HCT116 (cell line): ENCODE measurements around the gene IMMT. TPM values are rescaled to one million over a fixed set of nuclear protein-coding genes. Genes with fewer than 3 reads are reported as not detected.

Source experiments
- ATAC-seq: fragments of 200-7000 bp; cut with Tn5 transposase; 2 replicates; pipeline ENCODE4 v1.9.1; 2020; ENCODE audit warnings: mild to moderate bottlenecking, moderate library complexity
- BruUV-seq: library from RNA; stranded (reverse); fragments of 400-500 nt; replicated peaks from 2 replicates; lab custom pipeline; 2021; lab: Mats Ljungman, UMichigan
- CTCF ChIA-PET: fragments of 300-600 bp; sonication (Branson Sonifier 250); formaldehyde crosslinking; loops from one replicate; lab custom pipeline; 2021; ENCODE audit warnings: antibody characterized with exemption; lab: Charles Lee
- POLR2A ChIA-PET: fragments of 300-600, 350-600 bp; sonication (Branson Sonifier 250); formaldehyde crosslinking; loops from one replicate; lab custom pipeline; 2021; ENCODE audit warnings: antibody characterized with exemption; lab: Charles Lee
- RAD21 ChIA-PET, 2 experiments: fragments of 300-600 bp; sonication (Branson Sonifier 250); formaldehyde crosslinking; loops; one replicate each; lab custom pipeline; 2023; ENCODE audit warnings: low total read pairs in 2 of 2; ENCODE audit not compliant: uncharacterized antibody in 2 of 2, unreplicated experiment in 2 of 2, low non-redundant PET in 1 of 2; lab: Charles Lee
- DNase-seq: peaks from one replicate; pipeline ENCODE4 v3.0.0-alpha.2; 2010; ENCODE audit warnings: low read depth, low spot score
- H2AFZ ChIP-seq: fragments of 200-600 bp; shearing (Covaris generic), sonication (generic); 2 replicates; pipeline ENCODE4 v1.6.1; 2017; ENCODE audit warnings: low read depth, mixed run types, mixed read lengths, antibody characterized with exemption, low read length; ENCODE audit not compliant: poor library complexity, severe bottlenecking
- H3K27ac ChIP-seq: 2 replicates; pipeline ENCODE4 v1.5.1; 2012; ENCODE audit warnings: low read depth, low read length
- H3K27me3 ChIP-seq: fragments of 200-600 bp; sonication (generic); 2 replicates; pipeline ENCODE4 v1.6.1; 2016; ENCODE audit warnings: mixed run types, low read length, mixed read lengths; ENCODE audit not compliant: insufficient read depth
- H3K36me3 ChIP-seq, 2 experiments: fragments of 200-500 bp in 1 of 2; fragments of 200-600 bp in 1 of 2; sonication (Bioruptor generic) in 1 of 2; sonication (generic) in 1 of 2; 2 replicates each; pipeline versions ENCODE4 v1.5.1 to v1.6.1; 2014 to 2016; ENCODE audit warnings: low read length in 2 of 2, inconsistent platforms in 1 of 2, mixed read lengths in 1 of 2, mixed run types in 1 of 2; ENCODE audit not compliant: insufficient read depth in 2 of 2, control insufficient read depth in 1 of 2
- H3K4me1 ChIP-seq, 2 experiments: fragments of 200-600 bp in 1 of 2; sonication (generic) in 1 of 2; 2 replicates each; pipeline versions ENCODE4 v1.5.1 to v1.6.1; 2012 to 2017; ENCODE audit warnings: low read length in 2 of 2, inconsistent platforms in 1 of 2, mild to moderate bottlenecking in 1 of 2, mixed read lengths in 1 of 2, mixed run types in 1 of 2, moderate library complexity in 1 of 2; ENCODE audit not compliant: insufficient read depth in 2 of 2, control insufficient read depth in 1 of 2
- H3K4me2 ChIP-seq: fragments of 200-600 bp; sonication (generic); 2 replicates; pipeline ENCODE4 v1.6.1; 2017; ENCODE audit warnings: mixed run types, low read length, mixed read lengths
- H3K4me3 ChIP-seq, 2 experiments: fragments of 200-600 bp in 1 of 2; sonication (generic) in 1 of 2; replicated peaks in 1 of 2; 2 replicates each; pipeline ENCODE4 v1.5.1; 2011 to 2016; ENCODE audit warnings: low read length in 2 of 2, control low read depth in 1 of 2, low read depth in 1 of 2, mild to moderate bottlenecking in 1 of 2, mixed read lengths in 1 of 2, mixed run types in 1 of 2
- H3K79me2 ChIP-seq: fragments of 200-600 bp; sonication (generic); 2 replicates; pipeline ENCODE4 v1.6.1; 2017; ENCODE audit warnings: mild to moderate bottlenecking, mixed run types, low read length, moderate library complexity, mixed read lengths; ENCODE audit not compliant: insufficient read depth
- H3K9ac ChIP-seq: fragments of 200-600 bp; sonication (generic); 2 replicates; pipeline ENCODE4 v1.6.1; 2016; ENCODE audit warnings: low read length, mixed read lengths
- H3K9me2 ChIP-seq: fragments of 200-600 bp; sonication (generic), shearing (Covaris generic); 2 replicates; pipeline ENCODE4 v1.6.1; 2017; ENCODE audit warnings: mixed run types, mild to moderate bottlenecking, moderate library complexity; ENCODE audit not compliant: insufficient read depth
- H3K9me3 ChIP-seq, 2 experiments: fragments of 200-500 bp in 1 of 2; fragments of 200-600 bp in 1 of 2; sonication (Bioruptor generic) in 1 of 2; sonication (generic) in 1 of 2; 2 replicates each; pipeline ENCODE4 v1.6.1; 2014 to 2017; ENCODE audit warnings: low read length in 2 of 2, mixed read lengths in 2 of 2, inconsistent platforms in 1 of 2, low read depth in 1 of 2, mild to moderate bottlenecking in 1 of 2, mixed run types in 1 of 2, moderate library complexity in 1 of 2; ENCODE audit not compliant: control insufficient read depth in 1 of 2, insufficient read depth in 1 of 2
- H4K20me1 ChIP-seq: fragments of 200-600 bp; sonication (generic), shearing (Covaris generic); 2 replicates; pipeline ENCODE4 v1.6.1; 2017; ENCODE audit warnings: mixed run types, mild to moderate bottlenecking, moderate library complexity; ENCODE audit not compliant: insufficient read depth
- CBX3 ChIP-seq: IDR thresholded peaks from 2 replicates; pipeline ENCODE4 v1.6.1; 2012; ENCODE audit warnings: low read depth
- EZH2 ChIP-seq: fragments of 200-600 bp; sonication (generic); IDR thresholded peaks from 2 replicates; pipeline ENCODE4 v1.6.1; 2017; ENCODE audit warnings: antibody characterized with exemption, mixed run types
- EZH2phosphoT487 ChIP-seq: fragments of 200-600 bp; IDR thresholded peaks from 2 replicates; pipeline ENCODE4 v1.6.1; 2018; ENCODE audit warnings: antibody characterized with exemption, borderline replicate concordance
- JUND ChIP-seq: IDR thresholded peaks from 2 replicates; pipeline ENCODE4 v1.6.1; 2012
- POLR2A ChIP-seq: IDR thresholded peaks from 2 replicates; pipeline ENCODE4 v1.7.0; 2011; ENCODE audit warnings: borderline replicate concordance; ENCODE audit not compliant: insufficient read depth, insufficient read length; ENCODE audit errors: extremely low read depth
- SP1 ChIP-seq: IDR thresholded peaks from 2 replicates; pipeline ENCODE4 v1.6.1; 2012; ENCODE audit warnings: low read depth
- SRF ChIP-seq: IDR thresholded peaks from 2 replicates; pipeline ENCODE4 v1.6.1; 2012; ENCODE audit warnings: low read depth
- TCF7L2 ChIP-seq: IDR thresholded peaks from 2 replicates; pipeline ENCODE4 v1.7.0; 2011; ENCODE audit warnings: borderline replicate concordance, inconsistent platforms; ENCODE audit not compliant: insufficient read depth, insufficient read length; ENCODE audit errors: extremely low read depth
- YY1 ChIP-seq: IDR thresholded peaks from 2 replicates; pipeline ENCODE4 v1.6.1; 2011; ENCODE audit warnings: low read length, low read depth, moderate library complexity, mild to moderate bottlenecking; ENCODE audit not compliant: insufficient replicate concordance; ENCODE audit errors: extremely low read depth
- ZFX ChIP-seq: fragments of 450-650 bp; IDR thresholded peaks from 2 replicates; pipeline ENCODE4 v1.6.1; 2017
- intact Hi-C: fragments of 100-400 bp; cut with micrococcal nuclease; formaldehyde crosslinking; loops from 2 replicates; pipeline ENCODE4 v1.10.0; 2022
- total RNA-seq: library from RNA; stranded (reverse); gene quantifications from one replicate; pipeline ENCODE4 v1.2.1, GENCODE V29; 2021; ENCODE audit not compliant: unreplicated experiment
- TF ChIP-seq, protein P1 (sequence below): IDR thresholded peaks from 2 replicates; pipeline ENCODE4 v1.6.1; 2011; ENCODE audit warnings: mild to moderate bottlenecking, low read length, moderate library complexity; ENCODE audit not compliant: insufficient replicate concordance; ENCODE audit errors: extremely low read depth
- TF ChIP-seq, protein P2 (sequence below), 3 experiments: fragments of 200-600 bp in 1 of 3; sonication (generic) in 1 of 3; IDR thresholded peaks in 2 of 3; conservative IDR thresholded peaks in 1 of 3; 2 replicates each; pipeline ENCODE4 v1.5.1; 2012 to 2017; ENCODE audit warnings: low read depth in 2 of 3, low read length in 2 of 3, antibody characterized with exemption in 1 of 3, borderline replicate concordance in 1 of 3, control low read depth in 1 of 3, mild to moderate bottlenecking in 1 of 3, mixed read lengths in 1 of 3, mixed run types in 1 of 3, moderate library complexity in 1 of 3; ENCODE audit not compliant: insufficient read depth in 1 of 3
- TF ChIP-seq, protein P3 (sequence below): IDR thresholded peaks from 2 replicates; pipeline ENCODE4 v1.6.1; 2012
- TF ChIP-seq, protein P4 (sequence below): IDR thresholded peaks from 2 replicates; pipeline ENCODE4 v1.6.1; 2012

Gene IMMT
- total RNA-seq, 1 experiment from 2014 or later = 125 TPM

DNA sequence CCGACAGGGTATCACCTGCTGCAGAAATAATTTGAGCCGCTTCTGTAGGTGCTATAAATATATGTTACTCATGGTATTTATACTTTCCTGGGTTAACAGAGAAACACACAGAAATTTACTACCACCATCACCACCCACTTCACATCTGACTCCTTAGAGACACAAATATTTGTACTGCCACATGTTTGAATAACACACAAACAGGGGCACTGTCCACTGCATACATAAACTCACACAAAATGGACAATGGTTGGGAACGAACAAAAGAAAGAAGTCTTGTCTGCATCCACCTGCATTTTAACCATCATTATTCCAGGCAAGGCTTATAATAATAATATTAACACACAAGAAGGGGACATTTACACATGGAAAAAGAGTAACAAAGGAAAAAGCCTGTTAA lies 24.0 kb downstream of the IMMT start:
- no peak for ATAC-seq
- ChIA-PET CTCF (no interaction called here), RAD21 (no interaction called here), POLR2A (no interaction called here)
- no peak for TF ChIP-seq POLR2A
- TF ChIP-seq JUND = no peak
- TF ChIP-seq, protein P1, sequence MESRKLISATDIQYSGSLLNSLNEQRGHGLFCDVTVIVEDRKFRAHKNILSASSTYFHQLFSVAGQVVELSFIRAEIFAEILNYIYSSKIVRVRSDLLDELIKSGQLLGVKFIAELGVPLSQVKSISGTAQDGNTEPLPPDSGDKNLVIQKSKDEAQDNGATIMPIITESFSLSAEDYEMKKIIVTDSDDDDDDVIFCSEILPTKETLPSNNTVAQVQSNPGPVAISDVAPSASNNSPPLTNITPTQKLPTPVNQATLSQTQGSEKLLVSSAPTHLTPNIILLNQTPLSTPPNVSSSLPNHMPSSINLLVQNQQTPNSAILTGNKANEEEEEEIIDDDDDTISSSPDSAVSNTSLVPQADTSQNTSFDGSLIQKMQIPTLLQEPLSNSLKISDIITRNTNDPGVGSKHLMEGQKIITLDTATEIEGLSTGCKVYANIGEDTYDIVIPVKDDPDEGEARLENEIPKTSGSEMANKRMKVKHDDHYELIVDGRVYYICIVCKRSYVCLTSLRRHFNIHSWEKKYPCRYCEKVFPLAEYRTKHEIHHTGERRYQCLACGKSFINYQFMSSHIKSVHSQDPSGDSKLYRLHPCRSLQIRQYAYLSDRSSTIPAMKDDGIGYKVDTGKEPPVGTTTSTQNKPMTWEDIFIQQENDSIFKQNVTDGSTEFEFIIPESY = no peak
- TF ChIP-seq SP1 = no peak
- TF ChIP-seq, protein P2, sequence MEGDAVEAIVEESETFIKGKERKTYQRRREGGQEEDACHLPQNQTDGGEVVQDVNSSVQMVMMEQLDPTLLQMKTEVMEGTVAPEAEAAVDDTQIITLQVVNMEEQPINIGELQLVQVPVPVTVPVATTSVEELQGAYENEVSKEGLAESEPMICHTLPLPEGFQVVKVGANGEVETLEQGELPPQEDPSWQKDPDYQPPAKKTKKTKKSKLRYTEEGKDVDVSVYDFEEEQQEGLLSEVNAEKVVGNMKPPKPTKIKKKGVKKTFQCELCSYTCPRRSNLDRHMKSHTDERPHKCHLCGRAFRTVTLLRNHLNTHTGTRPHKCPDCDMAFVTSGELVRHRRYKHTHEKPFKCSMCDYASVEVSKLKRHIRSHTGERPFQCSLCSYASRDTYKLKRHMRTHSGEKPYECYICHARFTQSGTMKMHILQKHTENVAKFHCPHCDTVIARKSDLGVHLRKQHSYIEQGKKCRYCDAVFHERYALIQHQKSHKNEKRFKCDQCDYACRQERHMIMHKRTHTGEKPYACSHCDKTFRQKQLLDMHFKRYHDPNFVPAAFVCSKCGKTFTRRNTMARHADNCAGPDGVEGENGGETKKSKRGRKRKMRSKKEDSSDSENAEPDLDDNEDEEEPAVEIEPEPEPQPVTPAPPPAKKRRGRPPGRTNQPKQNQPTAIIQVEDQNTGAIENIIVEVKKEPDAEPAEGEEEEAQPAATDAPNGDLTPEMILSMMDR (IDR thresholded peaks at IDR 0.05 in 2 of 3, conservative IDR thresholded peaks at IDR 0.05 in 1 of 3; ENCODE audit: borderline replicate concordance in 1 of 3, insufficient read depth in 1 of 3, low read depth in 2 of 3, low read length in 2 of 3) = no peak
- no peak for TF ChIP-seq EZH2
- no peak for TF ChIP-seq CBX3
- TF ChIP-seq YY1 = no peak
- TF ChIP-seq EZH2phosphoT487 = no peak
- TF ChIP-seq TCF7L2 = no peak
- TF ChIP-seq, protein P3, sequence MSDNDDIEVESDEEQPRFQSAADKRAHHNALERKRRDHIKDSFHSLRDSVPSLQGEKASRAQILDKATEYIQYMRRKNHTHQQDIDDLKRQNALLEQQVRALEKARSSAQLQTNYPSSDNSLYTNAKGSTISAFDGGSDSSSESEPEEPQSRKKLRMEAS = no peak
- TF ChIP-seq, protein P4, sequence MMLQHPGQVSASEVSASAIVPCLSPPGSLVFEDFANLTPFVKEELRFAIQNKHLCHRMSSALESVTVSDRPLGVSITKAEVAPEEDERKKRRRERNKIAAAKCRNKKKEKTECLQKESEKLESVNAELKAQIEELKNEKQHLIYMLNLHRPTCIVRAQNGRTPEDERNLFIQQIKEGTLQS = no peak
- TF ChIP-seq SRF = no peak
- no peak for TF ChIP-seq ZFX
- Histone ChIP-seq H3K9ac (no peak overlapping the region), H4K20me1 (peaks cover 8% of the 10 kb centered on the region; the same call in 1 of the 2 replicates), H3K4me2 (no peak overlapping the region), H3K4me1 (peaks cover 0 to 3% of the 10 kb centered on the region in 2 experiments; a peak in 1 of 4 replicates), H3K79me2 (peaks cover 46% of the 10 kb centered on the region), H2AFZ (no peak overlapping the region), H3K27ac (no peak overlapping the region), H3K9me3 (no peaks in the 10 kb centered on the region), H3K4me3 (no peak overlapping the region), H3K27me3 (no peaks in the 10 kb centered on the region), H3K36me3 (peaks cover 34% of the 10 kb centered on the region in 2 experiments; a peak in 3 of 4 replicates), H3K9me2 (no peaks in the 10 kb centered on the region)
- intact Hi-C loops = no loop called here
- BruUV-seq = no TSS peak
- DNase-seq = no peak
